DND-41 (cell line): ENCODE data around the gene TMEM217.
"Not testable (repeated sequence)": the region's sequence is repeated elsewhere in the genome, so short reads cannot be mapped to it uniquely, and the experiment has no call there.

ENCODE experiments used
- ATAC-seq: fragments of 200-7000 bp; cut with Tn5 transposase; 3 replicates; pipeline ENCODE4 v1.9.1; 2021; ENCODE audit warnings: low read depth; ENCODE audit not compliant: insufficient read depth
- DNase-seq: peaks from one replicate; pipeline ENCODE4 v3.0.0-alpha.2; 2020
- H2AFZ ChIP-seq: 2 replicates; pipeline ENCODE4 v1.6.0; 2012; ENCODE audit warnings: low read depth, low read length
- H3K27ac ChIP-seq: 2 replicates; pipeline ENCODE4 v1.5.1; 2012; ENCODE audit warnings: low read length, inconsistent platforms
- H3K27me3 ChIP-seq: fragments of 200-600 bp; sonication (generic); 2 replicates; pipeline ENCODE4 v1.6.0; 2012; ENCODE audit warnings: low read length, mild to moderate bottlenecking, inconsistent platforms; ENCODE audit not compliant: insufficient read depth, poor library complexity
- H3K36me3 ChIP-seq: 2 replicates; pipeline ENCODE4 v1.5.1; 2012; ENCODE audit warnings: low read length, inconsistent platforms; ENCODE audit not compliant: insufficient read depth
- H3K4me1 ChIP-seq: 2 replicates; pipeline ENCODE4 v1.5.1; 2012; ENCODE audit warnings: mild to moderate bottlenecking, low read length; ENCODE audit not compliant: insufficient read depth
- H3K4me2 ChIP-seq: 2 replicates; pipeline ENCODE4 v1.6.0; 2012; ENCODE audit warnings: mild to moderate bottlenecking, moderate library complexity, low read length, inconsistent platforms; ENCODE audit not compliant: insufficient read depth
- H3K4me3 ChIP-seq, 2 experiments: fragments of 200-600 bp in 1 of 2; shearing (Covaris generic) in 1 of 2; 2 replicates each; pipeline ENCODE4 v1.5.1; 2012 to 2016; ENCODE audit warnings: inconsistent platforms in 2 of 2, low read length in 2 of 2, mild to moderate bottlenecking in 2 of 2, low read depth in 1 of 2, moderate library complexity in 1 of 2
- H3K79me2 ChIP-seq: 2 replicates; pipeline ENCODE4 v1.6.0; 2012; ENCODE audit warnings: low read length, inconsistent platforms; ENCODE audit not compliant: insufficient read depth
- H3K9ac ChIP-seq: 2 replicates; pipeline ENCODE4 v1.6.0; 2012; ENCODE audit warnings: low read depth, mild to moderate bottlenecking, inconsistent platforms, low read length, moderate library complexity
- H3K9me3 ChIP-seq: 2 replicates; pipeline ENCODE4 v1.5.1; 2012; ENCODE audit warnings: low read length, moderate library complexity, mild to moderate bottlenecking, inconsistent platforms; ENCODE audit not compliant: insufficient read depth, severe bottlenecking
- H4K20me1 ChIP-seq: 2 replicates; pipeline ENCODE4 v1.6.0; 2012; ENCODE audit warnings: low read length; ENCODE audit not compliant: insufficient read depth
- EZH2 ChIP-seq: IDR thresholded peaks from 3 replicates; pipeline ENCODE4 v1.6.1; 2012; ENCODE audit warnings: borderline replicate concordance, low read depth, mild to moderate bottlenecking, moderate library complexity, low read length, inconsistent platforms; ENCODE audit not compliant: severe bottlenecking
- TF ChIP-seq, protein P1 (sequence below): IDR thresholded peaks from 2 replicates; pipeline ENCODE4 v1.5.1; 2012; ENCODE audit warnings: borderline replicate concordance, low read length, moderate library complexity, mild to moderate bottlenecking; ENCODE audit not compliant: poor library complexity, severe bottlenecking; ENCODE audit errors: extremely low read depth

TMEM217 gene

DNA sequence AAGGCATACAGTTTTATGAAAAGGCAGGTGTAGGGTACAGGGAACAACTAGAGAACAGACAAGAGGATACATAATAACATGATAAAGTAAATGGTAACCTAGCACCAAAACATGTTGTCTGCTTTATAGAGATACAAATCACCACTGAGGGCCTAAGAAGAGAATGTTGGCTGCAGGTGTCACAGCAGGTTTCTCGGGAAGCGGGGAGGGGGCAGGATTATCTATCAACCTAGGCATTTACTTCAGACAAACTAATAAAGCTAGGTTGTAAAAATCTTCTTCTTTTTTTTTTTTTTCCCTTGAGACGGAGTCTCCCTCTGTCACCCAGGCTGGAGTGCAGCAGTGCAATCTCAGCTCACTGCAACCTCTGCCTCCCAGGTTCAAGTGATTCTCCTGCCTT is 65.3 kb downstream of the TMEM217 start:
- no peak overlapping the region for H3K4me2 ChIP-seq
- H3K36me3 ChIP-seq = no peaks in the 10 kb centered on the region
- TF ChIP-seq EZH2 = no peak
- H3K27ac ChIP-seq = peak overlapping the region; percentile 68
- peaks cover 44% of the 10 kb centered on the region for H3K4me1 ChIP-seq
- ATAC-seq (no peak), DNase-seq (no peak)
- H2AFZ ChIP-seq = no peak overlapping the region
- no peaks in the 10 kb centered on the region for H3K9me3 ChIP-seq
- no peaks in the 10 kb centered on the region for H3K27me3 ChIP-seq
- no peak overlapping the region for H3K9ac ChIP-seq
- H3K4me3 ChIP-seq = no peak overlapping the region
- H3K79me2 ChIP-seq = no peaks in the 10 kb centered on the region
- no peaks in the 10 kb centered on the region for H4K20me1 ChIP-seq

DNA sequence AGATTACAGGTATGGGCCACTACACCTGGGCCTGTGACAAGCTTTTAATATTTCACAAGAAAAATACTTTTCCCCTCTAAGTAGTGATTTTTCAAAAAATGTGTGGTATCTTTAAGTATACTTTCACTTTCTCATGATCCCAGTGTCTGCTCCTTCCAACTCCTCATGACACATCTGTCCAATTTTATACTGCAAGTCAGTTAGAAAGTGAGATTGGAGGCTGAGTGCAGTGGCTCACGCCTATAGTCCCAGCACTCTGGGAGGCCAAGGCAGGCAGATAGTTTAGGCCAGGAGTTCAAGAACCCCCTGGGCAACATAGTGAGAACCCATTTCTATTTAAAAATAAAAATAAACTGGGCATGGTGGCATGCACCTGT is 67.8 kb downstream of the TMEM217 start:
- 0 out of 2 replicates have a peak overlapping the region, but pooled peaks have one; percentile 14 for H3K4me2 ChIP-seq
- ATAC-seq (peak; percentile 60), DNase-seq (no peak)
- no peak for TF ChIP-seq EZH2
- TF ChIP-seq, protein P1, sequence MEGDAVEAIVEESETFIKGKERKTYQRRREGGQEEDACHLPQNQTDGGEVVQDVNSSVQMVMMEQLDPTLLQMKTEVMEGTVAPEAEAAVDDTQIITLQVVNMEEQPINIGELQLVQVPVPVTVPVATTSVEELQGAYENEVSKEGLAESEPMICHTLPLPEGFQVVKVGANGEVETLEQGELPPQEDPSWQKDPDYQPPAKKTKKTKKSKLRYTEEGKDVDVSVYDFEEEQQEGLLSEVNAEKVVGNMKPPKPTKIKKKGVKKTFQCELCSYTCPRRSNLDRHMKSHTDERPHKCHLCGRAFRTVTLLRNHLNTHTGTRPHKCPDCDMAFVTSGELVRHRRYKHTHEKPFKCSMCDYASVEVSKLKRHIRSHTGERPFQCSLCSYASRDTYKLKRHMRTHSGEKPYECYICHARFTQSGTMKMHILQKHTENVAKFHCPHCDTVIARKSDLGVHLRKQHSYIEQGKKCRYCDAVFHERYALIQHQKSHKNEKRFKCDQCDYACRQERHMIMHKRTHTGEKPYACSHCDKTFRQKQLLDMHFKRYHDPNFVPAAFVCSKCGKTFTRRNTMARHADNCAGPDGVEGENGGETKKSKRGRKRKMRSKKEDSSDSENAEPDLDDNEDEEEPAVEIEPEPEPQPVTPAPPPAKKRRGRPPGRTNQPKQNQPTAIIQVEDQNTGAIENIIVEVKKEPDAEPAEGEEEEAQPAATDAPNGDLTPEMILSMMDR = no peak
- H2AFZ ChIP-seq = no peak overlapping the region
- H3K79me2 ChIP-seq = no peaks in the 10 kb centered on the region
- H3K27ac ChIP-seq = peak overlapping the region; percentile 75
- H3K9ac ChIP-seq = peak overlapping the region; percentile 19; the same call in 1 of the 2 replicates
- H3K4me1 ChIP-seq = peaks cover 66% of the 10 kb centered on the region
- no peak overlapping the region for H3K4me3 ChIP-seq
- H3K27me3 ChIP-seq = no peaks in the 10 kb centered on the region
- H3K36me3 ChIP-seq = no peaks in the 10 kb centered on the region
- no peaks in the 10 kb centered on the region for H3K9me3 ChIP-seq
- H4K20me1 ChIP-seq = no peaks in the 10 kb centered on the region

DNA sequence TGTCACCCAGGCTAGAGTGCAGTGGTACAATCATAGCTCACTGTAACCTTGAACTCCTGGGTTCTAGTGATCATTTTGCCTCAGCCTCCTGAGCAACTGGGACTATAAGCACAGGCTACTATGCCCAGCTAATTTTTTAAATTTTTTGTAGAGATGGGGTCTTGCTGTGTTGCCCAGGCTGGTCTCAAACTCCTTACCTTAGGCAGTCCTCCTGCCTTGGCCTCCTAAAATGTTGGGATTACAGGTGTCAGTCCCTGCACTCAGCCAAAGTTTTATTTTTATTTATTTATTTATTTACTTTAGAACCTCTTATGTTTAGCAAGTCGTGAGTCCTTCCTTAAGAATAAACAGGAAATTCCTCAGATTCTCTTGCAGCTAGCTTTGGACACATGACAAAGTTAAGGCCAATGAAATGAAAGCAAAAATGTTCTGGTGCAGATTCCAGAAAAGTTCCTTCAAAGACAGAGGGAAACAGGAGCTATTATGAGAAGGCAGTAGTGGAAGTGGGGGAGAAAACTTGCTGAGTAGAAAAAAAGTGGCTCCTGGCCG is 68.9 kb downstream of the TMEM217 start:
- TF ChIP-seq, protein P1 = no peak
- TF ChIP-seq EZH2 = no peak
- DNase-seq (no peak), ATAC-seq (no peak)
- H3K4me3 ChIP-seq = no peak overlapping the region
- H4K20me1 ChIP-seq = no peaks in the 10 kb centered on the region
- peak overlapping the region; percentile 66 for H3K27ac ChIP-seq
- H3K9ac ChIP-seq = no peak overlapping the region
- no peak overlapping the region for H3K4me2 ChIP-seq
- H3K36me3 ChIP-seq = no peaks in the 10 kb centered on the region
- H3K9me3 ChIP-seq = no peaks in the 10 kb centered on the region
- peaks cover 77% of the 10 kb centered on the region for H3K4me1 ChIP-seq
- H3K79me2 ChIP-seq = no peaks in the 10 kb centered on the region
- H2AFZ ChIP-seq = no peak overlapping the region
- no peaks in the 10 kb centered on the region for H3K27me3 ChIP-seq

DNA sequence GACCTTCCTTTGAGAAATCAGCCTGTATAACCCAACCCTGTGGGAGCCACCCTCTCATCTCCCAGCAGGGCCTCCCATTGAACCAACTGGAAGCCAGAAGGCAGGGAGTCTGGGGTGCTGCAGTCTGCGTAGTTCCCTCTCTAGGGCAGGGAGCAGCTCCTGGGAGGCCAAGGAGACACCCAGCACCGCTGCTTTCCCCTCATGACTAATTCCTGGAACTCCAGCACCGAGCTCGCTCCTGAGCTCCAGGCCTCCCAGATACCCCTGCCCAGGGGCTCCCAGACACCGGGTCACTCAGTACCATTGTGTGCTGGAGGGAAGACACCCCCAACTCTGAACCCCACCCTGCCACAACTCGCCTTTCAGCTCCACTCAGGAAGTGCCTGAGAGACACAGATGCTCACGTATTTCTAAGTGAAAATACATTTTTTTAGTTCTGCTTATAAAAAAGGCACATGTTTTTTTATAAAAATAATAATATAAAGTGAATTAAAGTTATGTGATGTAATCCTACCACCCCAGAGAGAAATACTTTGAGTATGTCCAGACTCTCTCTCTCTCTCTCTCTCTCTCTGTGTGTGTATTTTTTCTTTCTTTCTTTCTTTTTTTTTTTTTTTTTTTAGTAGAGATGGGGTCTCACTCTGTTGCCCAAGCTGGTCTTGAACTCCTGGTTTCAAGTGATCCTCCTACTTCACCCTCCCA is 70.5 kb downstream of the TMEM217 start:
- H3K4me2 ChIP-seq = no peak overlapping the region
- H3K79me2 ChIP-seq = no peaks in the 10 kb centered on the region
- H3K27ac ChIP-seq = peak overlapping the region; percentile 83
- no peak for DNase-seq
- 0 out of 3 replicates have a peak, but pooled peaks have one; percentile 6 for ATAC-seq
- H3K9me3 ChIP-seq = no peaks in the 10 kb centered on the region
- TF ChIP-seq, protein P1 = no peak
- no peak for TF ChIP-seq EZH2
- no peak overlapping the region for H3K4me3 ChIP-seq
- no peaks in the 10 kb centered on the region for H4K20me1 ChIP-seq
- no peaks in the 10 kb centered on the region for H3K27me3 ChIP-seq
- H3K4me1 ChIP-seq = peaks cover 86% of the 10 kb centered on the region
- H3K9ac ChIP-seq = peak overlapping the region; percentile 43
- no peaks in the 10 kb centered on the region for H3K36me3 ChIP-seq
- H2AFZ ChIP-seq = peak overlapping the region; percentile 36

DNA sequence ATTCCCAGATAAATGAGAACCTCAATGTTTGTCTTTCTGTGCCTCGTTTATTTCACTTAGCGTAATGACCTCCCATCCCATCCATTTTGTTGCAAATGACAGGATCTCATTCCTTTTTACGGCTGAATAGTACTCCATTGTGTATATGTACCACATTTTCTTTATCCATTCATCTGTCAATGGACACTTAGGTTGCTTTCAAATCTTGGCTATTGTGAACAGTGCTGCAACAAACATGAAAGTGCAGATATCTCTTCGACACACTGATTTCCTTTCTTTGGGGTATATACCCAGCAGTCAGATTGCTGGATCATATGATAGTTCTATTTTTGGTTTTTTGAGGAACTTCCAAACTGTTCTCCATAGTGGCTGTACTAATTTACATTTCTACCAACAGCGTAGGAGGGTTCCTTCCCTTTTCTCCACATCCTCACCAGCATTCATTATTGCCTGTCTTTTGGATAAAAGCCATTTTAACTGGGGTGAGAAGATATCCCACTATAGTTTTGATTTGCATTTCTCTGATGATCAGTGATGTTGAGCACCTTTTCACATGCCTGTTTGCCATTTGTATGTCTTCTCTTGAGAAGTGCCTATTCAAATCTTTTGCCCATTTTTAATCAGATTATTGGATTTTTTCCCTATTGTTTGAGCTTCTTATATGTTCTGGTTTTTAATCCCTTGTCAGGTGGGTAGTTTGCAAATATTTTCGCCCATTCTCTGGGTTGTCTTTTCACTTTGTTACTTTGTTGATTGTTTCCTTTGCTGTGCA is 71.8 kb downstream of the TMEM217 start:
- not testable (repeated sequence) for ATAC-seq
- Histone ChIP-seq H3K4me1 (peaks cover 86% of the 10 kb centered on the region), H3K27ac (peak overlapping the region; percentile 24; the same call in 1 of the 2 replicates)

More for the DNA sequence above, 71.8 kb downstream of the TMEM217 start:
- not testable (repeated sequence) for H3K36me3 ChIP-seq, H3K4me2 ChIP-seq, H2AFZ ChIP-seq, DNase-seq, H3K9ac ChIP-seq, H3K4me3 ChIP-seq, H4K20me1 ChIP-seq, H3K9me3 ChIP-seq, H3K79me2 ChIP-seq, H3K27me3 ChIP-seq
